Glutamatergic neuron (in vitro differentiated cells): ENCODE data around the gene MALAT1. TPM values are rescaled to one million over a fixed set of nuclear protein-coding genes. Genes with fewer than 3 reads are reported as not detected.
"Not testable (repeated sequence)": the region's sequence is repeated elsewhere in the genome, so short reads cannot be mapped to it uniquely, and the experiment has no call there.

Experiments
- DNase-seq: peaks from one replicate; pipeline ENCODE4 v3.0.0; 2022
- H3K27ac Mint-ChIP-seq: one replicate; pipeline ENCODE4 v1.8.0; 2020; ENCODE audit warnings: mild to moderate bottlenecking, mixed read lengths, inconsistent platforms; ENCODE audit not compliant: unreplicated experiment
- H3K27me3 Mint-ChIP-seq: one replicate; pipeline ENCODE4 v1.8.0; 2020; ENCODE audit warnings: mild to moderate bottlenecking, moderate library complexity, mixed read lengths, inconsistent platforms; ENCODE audit not compliant: unreplicated experiment
- H3K36me3 Mint-ChIP-seq: one replicate; pipeline ENCODE4 v1.8.0; 2020; ENCODE audit warnings: mild to moderate bottlenecking, mixed read lengths, inconsistent platforms; ENCODE audit not compliant: unreplicated experiment
- H3K4me1 Mint-ChIP-seq: one replicate; pipeline ENCODE4 v1.8.0; 2020; ENCODE audit warnings: mild to moderate bottlenecking, low read depth, mixed read lengths, inconsistent platforms; ENCODE audit not compliant: unreplicated experiment
- H3K4me3 Mint-ChIP-seq: one replicate; pipeline ENCODE4 v1.8.0; 2020; ENCODE audit warnings: mild to moderate bottlenecking, mixed read lengths, inconsistent platforms; ENCODE audit not compliant: unreplicated experiment
- H3K9me3 Mint-ChIP-seq: one replicate; pipeline ENCODE4 v1.8.0; 2020; ENCODE audit warnings: mild to moderate bottlenecking, moderate library complexity, mixed read lengths, inconsistent platforms; ENCODE audit not compliant: unreplicated experiment
- total RNA-seq: library from RNA; stranded (reverse); fragmentation: NEBNext Ultra II Directional; extraction: Animal tissue kit (Norgen Biotek cat#: 25700); gene quantifications from one replicate; pipeline ENCODE4 v1.2.1, GENCODE V29; 2021; ENCODE audit not compliant: unreplicated experiment
- TF ChIP-seq, protein P1 (sequence below): fragments of 200-600 bp; sonication (generic); IDR thresholded peaks from one replicate; pipeline ENCODE4 v1.5.0; 2021; ENCODE audit not compliant: partially characterized antibody, unreplicated experiment

MALAT1 gene
- total RNA-seq, 1 donor from 2014 or later = 18,218 TPM

GRCh38 chr11:65470433-65471049, 28.3 kb upstream of the MALAT1 start:
- H3K4me3 Mint-ChIP-seq = no peak overlapping the region
- no peak for DNase-seq
- no peaks in the 10 kb centered on the region for H3K36me3 Mint-ChIP-seq
- no peak overlapping the region for H3K27ac Mint-ChIP-seq
- peaks cover 1% of the 10 kb centered on the region for H3K27me3 Mint-ChIP-seq
- TF ChIP-seq, protein P1, sequence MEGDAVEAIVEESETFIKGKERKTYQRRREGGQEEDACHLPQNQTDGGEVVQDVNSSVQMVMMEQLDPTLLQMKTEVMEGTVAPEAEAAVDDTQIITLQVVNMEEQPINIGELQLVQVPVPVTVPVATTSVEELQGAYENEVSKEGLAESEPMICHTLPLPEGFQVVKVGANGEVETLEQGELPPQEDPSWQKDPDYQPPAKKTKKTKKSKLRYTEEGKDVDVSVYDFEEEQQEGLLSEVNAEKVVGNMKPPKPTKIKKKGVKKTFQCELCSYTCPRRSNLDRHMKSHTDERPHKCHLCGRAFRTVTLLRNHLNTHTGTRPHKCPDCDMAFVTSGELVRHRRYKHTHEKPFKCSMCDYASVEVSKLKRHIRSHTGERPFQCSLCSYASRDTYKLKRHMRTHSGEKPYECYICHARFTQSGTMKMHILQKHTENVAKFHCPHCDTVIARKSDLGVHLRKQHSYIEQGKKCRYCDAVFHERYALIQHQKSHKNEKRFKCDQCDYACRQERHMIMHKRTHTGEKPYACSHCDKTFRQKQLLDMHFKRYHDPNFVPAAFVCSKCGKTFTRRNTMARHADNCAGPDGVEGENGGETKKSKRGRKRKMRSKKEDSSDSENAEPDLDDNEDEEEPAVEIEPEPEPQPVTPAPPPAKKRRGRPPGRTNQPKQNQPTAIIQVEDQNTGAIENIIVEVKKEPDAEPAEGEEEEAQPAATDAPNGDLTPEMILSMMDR = no peak
- H3K9me3 Mint-ChIP-seq = peaks cover 2% of the 10 kb centered on the region
- H3K4me1 Mint-ChIP-seq = peaks cover 3% of the 10 kb centered on the region

- H3K36me3 Mint-ChIP-seq = no peaks in the 10 kb centered on the region
These were observed 27.4 kb upstream of the MALAT1 start for GRCh38 chr11:65471447-65471891.

DNA sequence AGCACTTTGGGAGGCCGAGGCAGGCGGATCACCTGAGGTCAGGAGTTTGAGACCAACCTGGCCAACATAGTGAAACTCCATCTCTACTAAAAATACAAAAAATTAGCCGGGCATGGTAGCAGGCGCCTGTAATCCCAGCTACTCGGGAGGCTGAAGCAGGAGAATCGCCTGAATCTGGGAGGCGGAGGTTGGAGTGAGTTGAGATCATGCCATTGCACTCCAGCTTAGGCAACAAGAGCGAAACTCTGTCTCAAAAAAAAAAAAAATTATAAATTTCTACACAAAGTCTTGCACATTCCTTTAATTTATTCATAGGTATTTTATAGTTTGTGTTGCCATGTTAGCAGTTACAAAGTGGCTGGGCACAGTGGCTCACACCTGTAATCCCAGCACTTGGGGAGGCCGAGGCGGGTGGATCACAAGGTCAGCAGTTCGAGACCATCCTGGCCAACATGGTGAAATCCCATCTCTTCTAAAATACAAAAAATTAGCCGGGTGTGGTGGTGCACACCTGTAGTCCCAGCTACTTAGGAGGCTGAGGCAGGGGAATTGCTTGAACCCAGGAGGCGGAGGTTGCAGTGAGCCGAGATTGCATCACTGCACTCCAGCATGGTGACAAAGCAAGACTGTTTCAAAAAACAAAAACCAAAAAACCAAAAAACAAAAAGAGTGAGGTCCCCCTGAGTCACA, 26.1 kb upstream of the MALAT1 start:
- not testable (repeated sequence) for DNase-seq, H3K27ac Mint-ChIP-seq, H3K9me3 Mint-ChIP-seq, H3K36me3 Mint-ChIP-seq, H3K4me3 Mint-ChIP-seq, H3K27me3 Mint-ChIP-seq
- peaks cover 11% of the 10 kb centered on the region for H3K4me1 Mint-ChIP-seq

More at GRCh38 chr11:65471447-65471891, 27.4 kb upstream of the MALAT1 start:
- peaks cover 2% of the 10 kb centered on the region for H3K9me3 Mint-ChIP-seq
- peaks cover 5% of the 10 kb centered on the region for H3K4me1 Mint-ChIP-seq
- H3K27me3 Mint-ChIP-seq = peaks cover 1% of the 10 kb centered on the region
- H3K4me3 Mint-ChIP-seq = no peak overlapping the region
- no peak for DNase-seq
- TF ChIP-seq, protein P1 = no peak
- H3K27ac Mint-ChIP-seq = no peak overlapping the region

GRCh38 chr11:65473278-65473860, 25.5 kb upstream of the MALAT1 start:
- Mint-ChIP-seq H3K4me1 (peaks cover 12% of the 10 kb centered on the region), H3K4me3 (no peak overlapping the region), H3K9me3 (peaks cover 8% of the 10 kb centered on the region), H3K36me3 (no peaks in the 10 kb centered on the region), H3K27ac (no peak overlapping the region), H3K27me3 (peaks cover 4% of the 10 kb centered on the region)
- no peak for DNase-seq
- TF ChIP-seq, protein P1 = no peak

DNA sequence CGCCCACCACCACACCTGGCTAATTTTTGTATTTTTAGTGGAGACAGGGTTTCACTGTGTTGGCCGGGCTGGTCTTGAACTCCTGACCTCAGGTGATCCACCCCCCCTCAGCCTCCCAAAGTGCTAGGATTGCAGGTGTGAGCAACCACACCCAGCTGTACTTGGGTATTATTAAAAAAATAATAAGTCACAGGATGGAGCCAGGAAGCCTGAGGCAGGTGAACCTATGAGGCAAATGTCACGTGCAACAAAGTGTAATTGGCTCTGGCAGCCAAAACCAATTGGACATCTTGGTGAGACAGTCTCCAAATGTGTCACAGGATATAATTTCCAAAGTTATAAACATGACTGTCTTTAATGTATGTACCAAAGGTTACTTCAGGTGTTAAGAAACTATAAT, 24.0 kb upstream of the MALAT1 start:
- H3K4me1 Mint-ChIP-seq = peaks cover 20% of the 10 kb centered on the region
- TF ChIP-seq, protein P1 = no peak
- H3K27ac Mint-ChIP-seq = no peak overlapping the region
- H3K4me3 Mint-ChIP-seq = no peak overlapping the region
- H3K9me3 Mint-ChIP-seq = peaks cover 8% of the 10 kb centered on the region
- DNase-seq = no peak
- peaks cover 4% of the 10 kb centered on the region for H3K27me3 Mint-ChIP-seq
- H3K36me3 Mint-ChIP-seq = no peaks in the 10 kb centered on the region
